Upper lobe of right lung (tissue), 1 donor: ENCODE measurements around the gene DNAJC5G. TPM values are rescaled to one million over a fixed set of nuclear protein-coding genes. Genes with fewer than 3 reads are reported as not detected.

Source experiments
- ATAC-seq: fragments of 200-7000 bp; cut with Tn5 transposase; one replicate; pipeline ENCODE4 v1.9.1; 2020; ENCODE audit warnings: mild to moderate bottlenecking, moderate library complexity
- DNase-seq: peaks from one replicate; pipeline ENCODE4 v3.0.0-alpha.2; 2020
- H3K27ac ChIP-seq: fragments of 200-600 bp; one replicate; pipeline ENCODE4 v1.8.0; 2022
- H3K27me3 ChIP-seq: fragments of 200-600 bp; one replicate; pipeline ENCODE4 v1.8.0; 2022; ENCODE audit warnings: mild to moderate bottlenecking
- H3K36me3 ChIP-seq: fragments of 200-600 bp; one replicate; pipeline ENCODE4 v1.8.0; 2022
- H3K4me1 ChIP-seq: fragments of 200-600 bp; one replicate; pipeline ENCODE4 v1.8.0; 2022
- H3K4me3 ChIP-seq: fragments of 200-600 bp; one replicate; pipeline ENCODE4 v1.8.0; 2022; ENCODE audit warnings: mild to moderate bottlenecking
- H3K9me3 ChIP-seq: fragments of 200-600 bp; one replicate; pipeline ENCODE4 v1.8.0; 2022
- CTCF ChIP-seq: fragments of 200-600 bp; IDR thresholded peaks from one replicate; pipeline ENCODE4 v1.8.0; 2022; ENCODE audit warnings: antibody characterized with exemption
- intact Hi-C: fragments of 100-400 bp; cut with DNase I; formaldehyde crosslinking; loops from one replicate; pipeline ENCODE4 v1.11.0; 2022
- total RNA-seq: library from RNA; stranded (reverse); fragmentation: NEBNext Ultra II Directional; extraction: Animal tissue kit (Norgen Biotek cat#: 25700); gene quantifications from one replicate; pipeline ENCODE4 v1.2.1, GENCODE V29; 2021
- donor health status: DM: no; HTN: yes; CAD: no; lungs with severe emphysema.

DNAJC5G gene
- total RNA-seq, 1 donor from 2014 or later: not detected

- Histone ChIP-seq H3K27ac (no peak overlapping the region), H3K9me3 (no peaks in the 10 kb centered on the region), H3K4me3 (no peak overlapping the region), H3K36me3 (peaks cover 3% of the 10 kb centered on the region), H3K4me1 (peaks cover 20% of the 10 kb centered on the region), H3K27me3 (peaks cover 37% of the 10 kb centered on the region)
- ATAC-seq (no peak), DNase-seq (no peak)
- intact Hi-C loops: no loop called here
- no peak for TF ChIP-seq CTCF
These were observed 29.4 kb downstream of the DNAJC5G start for GRCh38 chr2:27304488-27305240.

- Histone ChIP-seq H3K9me3 (no peaks in the 10 kb centered on the region), H3K27ac (no peak overlapping the region), H3K27me3 (peaks cover 37% of the 10 kb centered on the region), H3K36me3 (peaks cover 4% of the 10 kb centered on the region), H3K4me3 (no peak overlapping the region), H3K4me1 (peaks cover 20% of the 10 kb centered on the region)
- no peak for TF ChIP-seq CTCF
- DNase-seq (no peak), ATAC-seq (no peak)
- intact Hi-C loops: no loop called here
These were observed 30.3 kb downstream of the DNAJC5G start for GRCh38 chr2:27305516-27305915.

GRCh38 chr2:27306136-27306535 is 30.9 kb downstream of the DNAJC5G start:
- Histone ChIP-seq H3K4me3 (peak overlapping the region; percentile 8), H3K36me3 (peaks cover 5% of the 10 kb centered on the region), H3K27ac (no peak overlapping the region), H3K27me3 (peaks cover 37% of the 10 kb centered on the region), H3K4me1 (peaks cover 20% of the 10 kb centered on the region), H3K9me3 (no peaks in the 10 kb centered on the region)
- intact Hi-C loops: no loop called here
- DNase-seq (no peak), ATAC-seq (no peak)
- no peak for TF ChIP-seq CTCF

GRCh38 chr2:27306573-27307286 is 31.5 kb downstream of the DNAJC5G start:
- Histone ChIP-seq H3K9me3 (no peaks in the 10 kb centered on the region), H3K27ac (no peak overlapping the region), H3K4me3 (peak overlapping the region; percentile 8), H3K4me1 (peaks cover 20% of the 10 kb centered on the region), H3K36me3 (peaks cover 11% of the 10 kb centered on the region), H3K27me3 (peaks cover 37% of the 10 kb centered on the region)
- ATAC-seq (peak; percentile 13), DNase-seq (no peak)
- TF ChIP-seq CTCF: no peak
- intact Hi-C loops: no loop called here

GRCh38 chr2:27307287-27307544 is 32.0 kb downstream of the DNAJC5G start:
- Histone ChIP-seq H3K36me3 (peaks cover 14% of the 10 kb centered on the region), H3K4me1 (peaks cover 20% of the 10 kb centered on the region), H3K4me3 (no peak overlapping the region), H3K27ac (no peak overlapping the region), H3K27me3 (peaks cover 37% of the 10 kb centered on the region), H3K9me3 (no peaks in the 10 kb centered on the region)
- no peak for ATAC-seq
- no peak for TF ChIP-seq CTCF
- intact Hi-C loops: no loop called here
- DNase-seq: no peak
